ENCODE data around the gene GBP7.

DNA sequence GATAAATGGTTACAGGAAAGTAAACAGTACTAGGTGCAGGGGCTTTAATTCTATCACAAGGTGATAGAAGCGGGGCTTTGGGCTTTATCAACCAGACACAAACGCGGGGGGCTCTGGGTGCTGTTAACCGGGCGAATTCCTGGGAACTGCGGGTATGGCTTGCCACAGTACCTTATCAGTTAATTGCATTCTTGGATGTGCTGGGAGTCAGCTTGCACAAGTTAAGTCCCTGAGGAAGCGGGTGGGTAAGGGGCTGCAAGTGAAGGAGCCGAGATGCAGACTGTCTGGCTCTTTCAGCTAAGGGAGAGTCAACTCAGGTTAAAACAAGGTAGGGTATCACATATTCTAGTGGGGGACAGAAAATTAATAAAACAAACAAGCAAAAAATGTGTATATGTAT is 22.3 kb upstream of the GBP7 start:
- TF ChIP-seq EZH2 (IDR thresholded peaks at IDR 0.05; ENCODE audit: borderline replicate concordance, low read depth, low read length, severe bottlenecking): no peak
- TF ChIP-seq, protein P1, sequence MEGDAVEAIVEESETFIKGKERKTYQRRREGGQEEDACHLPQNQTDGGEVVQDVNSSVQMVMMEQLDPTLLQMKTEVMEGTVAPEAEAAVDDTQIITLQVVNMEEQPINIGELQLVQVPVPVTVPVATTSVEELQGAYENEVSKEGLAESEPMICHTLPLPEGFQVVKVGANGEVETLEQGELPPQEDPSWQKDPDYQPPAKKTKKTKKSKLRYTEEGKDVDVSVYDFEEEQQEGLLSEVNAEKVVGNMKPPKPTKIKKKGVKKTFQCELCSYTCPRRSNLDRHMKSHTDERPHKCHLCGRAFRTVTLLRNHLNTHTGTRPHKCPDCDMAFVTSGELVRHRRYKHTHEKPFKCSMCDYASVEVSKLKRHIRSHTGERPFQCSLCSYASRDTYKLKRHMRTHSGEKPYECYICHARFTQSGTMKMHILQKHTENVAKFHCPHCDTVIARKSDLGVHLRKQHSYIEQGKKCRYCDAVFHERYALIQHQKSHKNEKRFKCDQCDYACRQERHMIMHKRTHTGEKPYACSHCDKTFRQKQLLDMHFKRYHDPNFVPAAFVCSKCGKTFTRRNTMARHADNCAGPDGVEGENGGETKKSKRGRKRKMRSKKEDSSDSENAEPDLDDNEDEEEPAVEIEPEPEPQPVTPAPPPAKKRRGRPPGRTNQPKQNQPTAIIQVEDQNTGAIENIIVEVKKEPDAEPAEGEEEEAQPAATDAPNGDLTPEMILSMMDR (IDR thresholded peaks at IDR 0.05; ENCODE audit: borderline replicate concordance, extremely low read depth, low read length, poor library complexity, severe bottlenecking): no peak

All from DND-41 (cell line).